Measurements from ENCODE around the gene ZSCAN21. TPM values are rescaled to one million over a fixed set of nuclear protein-coding genes. Genes with fewer than 3 reads are reported as not detected.
A peak's percentile ranks its signal among the peaks of the same experiment; 100 is the strongest.

The ZSCAN21 gene
- total RNA-seq, 2 donors from 2014 or later = 3.7 to 6.5 TPM

DNA sequence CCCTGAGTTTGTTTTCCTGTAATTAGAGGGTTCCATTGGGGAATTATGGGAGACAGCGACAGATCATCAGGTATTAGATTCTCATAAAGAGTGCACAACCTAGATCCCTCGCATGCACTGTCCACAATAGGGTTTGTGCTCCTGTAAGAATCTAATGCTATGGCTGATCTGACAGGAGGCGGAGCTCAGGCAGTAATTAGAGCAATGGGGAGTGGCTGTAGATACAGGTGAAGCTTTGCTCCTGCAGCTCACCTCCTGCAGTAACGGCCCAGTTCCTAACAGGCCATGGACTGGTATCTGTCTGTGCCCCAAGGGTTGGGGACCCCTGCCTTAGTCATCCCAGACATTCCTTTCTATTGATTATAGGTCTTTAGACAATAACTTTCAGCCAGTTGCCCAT, 894 bp upstream of the ZSCAN21 start:
- peaks cover 5% of the 10 kb centered on the region for H3K4me1 Mint-ChIP-seq
- no peak for ATAC-seq (replicated peaks)
- H3K27me3 Mint-ChIP-seq = no peaks in the 10 kb centered on the region
- H3K27ac Mint-ChIP-seq = peak overlapping the region; percentile 25
- H3K9me3 Mint-ChIP-seq = no peaks in the 10 kb centered on the region
- no peaks in the 10 kb centered on the region for H3K36me3 Mint-ChIP-seq (ENCODE audit: low read depth)
- peak overlapping the region; percentile 86 for H3K4me3 Mint-ChIP-seq

DNA sequence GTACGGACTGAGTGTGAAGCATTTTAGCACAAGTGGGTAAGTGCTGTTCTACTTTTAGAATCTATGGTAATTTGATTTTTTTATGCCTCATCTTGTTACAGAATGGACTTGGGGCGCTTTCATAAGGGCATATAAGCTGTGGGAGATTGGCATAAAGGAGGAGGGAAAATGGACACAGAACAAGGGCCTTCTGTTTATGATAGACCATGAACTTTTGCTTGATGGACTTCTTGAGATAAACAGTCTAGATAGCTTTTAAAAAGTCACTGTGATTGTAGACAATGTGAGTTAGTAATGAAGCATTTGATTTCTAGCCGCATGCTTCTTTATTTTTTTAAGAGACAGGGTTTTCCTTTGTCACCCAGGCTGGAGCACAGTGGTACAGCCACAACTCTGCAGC, 2.0 kb downstream of the ZSCAN21 start:
- Mint-ChIP-seq H3K9me3 (no peaks in the 10 kb centered on the region), H3K4me3 (peak overlapping the region; percentile 34), H3K27me3 (no peaks in the 10 kb centered on the region), H3K36me3 (ENCODE audit: low read depth) (no peaks in the 10 kb centered on the region), H3K27ac (no peak overlapping the region), H3K4me1 (peaks cover 5% of the 10 kb centered on the region)
- no peak for ATAC-seq (replicated peaks)

DNA sequence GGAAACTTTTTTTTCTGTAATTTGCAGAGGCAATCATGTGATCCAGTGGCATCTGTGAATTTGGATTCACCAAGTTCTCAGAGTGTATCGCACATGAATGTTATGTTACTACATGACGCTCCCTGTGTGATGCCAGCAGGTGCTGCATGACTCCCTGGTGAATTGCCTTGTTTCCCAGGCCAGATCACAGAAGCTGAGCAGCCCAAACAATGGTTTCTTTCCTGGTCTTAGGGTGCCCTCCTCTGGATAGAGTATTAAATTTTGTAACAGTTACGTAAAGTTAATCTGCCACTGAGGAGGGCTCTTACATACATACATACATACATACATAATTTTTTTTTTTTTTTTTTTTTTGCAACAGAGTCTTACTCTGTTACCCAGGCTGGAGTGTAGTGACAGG, 3.6 kb downstream of the ZSCAN21 start:
- peaks cover 5% of the 10 kb centered on the region for H3K4me1 Mint-ChIP-seq
- no peak for ATAC-seq (replicated peaks)
- H3K27ac Mint-ChIP-seq = no peak overlapping the region
- H3K36me3 Mint-ChIP-seq (ENCODE audit: low read depth) = peaks cover 15% of the 10 kb centered on the region
- no peaks in the 10 kb centered on the region for H3K27me3 Mint-ChIP-seq
- H3K4me3 Mint-ChIP-seq = no peak overlapping the region
- H3K9me3 Mint-ChIP-seq = no peaks in the 10 kb centered on the region

GRCh38 chr7:100057006-100057405, 7.4 kb downstream of the ZSCAN21 start:
- no peaks in the 10 kb centered on the region for H3K4me1 Mint-ChIP-seq
- peaks cover 40% of the 10 kb centered on the region for H3K36me3 Mint-ChIP-seq (ENCODE audit: low read depth)
- H3K9me3 Mint-ChIP-seq = no peaks in the 10 kb centered on the region
- no peak overlapping the region for H3K4me3 Mint-ChIP-seq
- no peak for ATAC-seq (replicated peaks)
- H3K27ac Mint-ChIP-seq = no peak overlapping the region
- no peaks in the 10 kb centered on the region for H3K27me3 Mint-ChIP-seq

GRCh38 chr7:100059251-100059739, 9.7 kb downstream of the ZSCAN21 start:
- no peak for ATAC-seq (replicated peaks)
- Mint-ChIP-seq H3K4me1 (no peaks in the 10 kb centered on the region), H3K36me3 (ENCODE audit: low read depth) (peaks cover 57% of the 10 kb centered on the region), H3K27ac (no peak overlapping the region), H3K4me3 (no peak overlapping the region), H3K27me3 (no peaks in the 10 kb centered on the region), H3K9me3 (no peaks in the 10 kb centered on the region)

GRCh38 chr7:100061518-100062193, 12.1 kb downstream of the ZSCAN21 start:
- Mint-ChIP-seq H3K27me3 (no peaks in the 10 kb centered on the region), H3K27ac (no peak overlapping the region), H3K9me3 (no peaks in the 10 kb centered on the region), H3K4me3 (no peak overlapping the region), H3K4me1 (no peaks in the 10 kb centered on the region), H3K36me3 (ENCODE audit: low read depth) (peaks cover 57% of the 10 kb centered on the region)
- ATAC-seq (replicated peaks) = no peak

DNA sequence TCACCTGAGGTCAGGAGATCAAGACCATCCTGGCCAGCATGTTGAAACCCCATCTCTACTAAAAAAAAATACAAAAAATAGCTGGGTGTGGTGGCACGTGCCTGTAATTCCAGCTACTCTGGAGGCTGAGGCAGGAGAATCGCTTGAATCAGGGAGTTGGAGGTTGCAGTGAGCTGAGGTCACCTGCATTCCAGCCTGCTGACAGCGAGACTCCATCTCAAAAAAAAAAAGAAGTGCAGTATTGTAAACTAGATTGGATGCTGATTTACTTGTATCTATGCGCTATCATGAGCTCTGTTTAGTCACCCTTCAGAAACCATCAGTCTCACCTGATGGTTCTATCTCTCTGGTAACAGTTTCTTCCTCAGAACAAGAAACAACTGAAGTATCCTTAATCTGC, 13.8 kb downstream of the ZSCAN21 start:
- no peak overlapping the region for H3K27ac Mint-ChIP-seq
- no peaks in the 10 kb centered on the region for H3K27me3 Mint-ChIP-seq
- no peaks in the 10 kb centered on the region for H3K9me3 Mint-ChIP-seq
- no peak overlapping the region for H3K4me3 Mint-ChIP-seq
- H3K36me3 Mint-ChIP-seq (ENCODE audit: low read depth) = peaks cover 48% of the 10 kb centered on the region
- ATAC-seq (replicated peaks) = no peak
- H3K4me1 Mint-ChIP-seq = no peaks in the 10 kb centered on the region

- Mint-ChIP-seq H3K27ac (no peak overlapping the region), H3K4me1 (no peaks in the 10 kb centered on the region), H3K36me3 (ENCODE audit: low read depth) (peaks cover 44% of the 10 kb centered on the region), H3K4me3 (no peak overlapping the region), H3K27me3 (no peaks in the 10 kb centered on the region), H3K9me3 (no peaks in the 10 kb centered on the region)
- ATAC-seq (replicated peaks) = no peak
These were observed 14.6 kb downstream of the ZSCAN21 start for GRCh38 chr7:100064162-100064561.

- H3K9me3 Mint-ChIP-seq = peaks cover 2% of the 10 kb centered on the region
- no peak overlapping the region for H3K27ac Mint-ChIP-seq
- ATAC-seq (replicated peaks) = no peak
- peaks cover 50% of the 10 kb centered on the region for H3K36me3 Mint-ChIP-seq (ENCODE audit: low read depth)
- no peaks in the 10 kb centered on the region for H3K4me1 Mint-ChIP-seq
- no peaks in the 10 kb centered on the region for H3K27me3 Mint-ChIP-seq
- H3K4me3 Mint-ChIP-seq = no peak overlapping the region
These were observed 16.0 kb downstream of the ZSCAN21 start for GRCh38 chr7:100065452-100066186.

- no peak overlapping the region for H3K27ac Mint-ChIP-seq
- peaks cover 51% of the 10 kb centered on the region for H3K36me3 Mint-ChIP-seq (ENCODE audit: low read depth)
- H3K27me3 Mint-ChIP-seq = no peaks in the 10 kb centered on the region
- peaks cover 13% of the 10 kb centered on the region for H3K9me3 Mint-ChIP-seq
- no peak overlapping the region for H3K4me3 Mint-ChIP-seq
- ATAC-seq (replicated peaks) = no peak
- H3K4me1 Mint-ChIP-seq = peaks cover under 1% of the 10 kb centered on the region
These were observed 17.4 kb downstream of the ZSCAN21 start for GRCh38 chr7:100066953-100067352.

DNA sequence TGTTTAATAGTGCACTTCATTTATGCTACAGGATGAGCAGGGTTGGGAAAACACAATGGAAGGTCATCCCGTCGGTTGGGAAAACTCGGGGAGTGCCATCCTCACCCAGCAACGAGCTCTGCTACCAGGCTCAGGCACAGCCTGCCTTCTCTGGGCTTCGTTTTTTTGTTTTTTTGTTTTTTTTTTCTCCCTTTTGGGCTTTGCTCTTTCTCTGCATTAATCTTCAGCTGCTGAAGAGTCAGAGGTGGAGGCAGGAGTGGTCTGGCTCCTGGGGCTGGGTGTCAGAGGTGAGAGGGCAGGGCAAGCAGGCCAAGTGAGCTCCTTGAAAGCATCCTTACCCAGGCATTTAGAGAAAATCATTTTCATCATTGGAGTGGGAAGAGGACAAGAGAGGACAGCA, 20.4 kb downstream of the ZSCAN21 start:
- H3K27ac Mint-ChIP-seq = no peak overlapping the region
- no peaks in the 10 kb centered on the region for H3K27me3 Mint-ChIP-seq
- H3K4me1 Mint-ChIP-seq = peaks cover 5% of the 10 kb centered on the region
- peaks cover 18% of the 10 kb centered on the region for H3K9me3 Mint-ChIP-seq
- H3K4me3 Mint-ChIP-seq = no peak overlapping the region
- peaks cover 64% of the 10 kb centered on the region for H3K36me3 Mint-ChIP-seq (ENCODE audit: low read depth)
- no peak for ATAC-seq (replicated peaks)

GRCh38 chr7:100071018-100071723, 21.6 kb downstream of the ZSCAN21 start:
- H3K27me3 Mint-ChIP-seq = no peaks in the 10 kb centered on the region
- H3K4me3 Mint-ChIP-seq = no peak overlapping the region
- H3K27ac Mint-ChIP-seq = no peak overlapping the region
- ATAC-seq (replicated peaks) = no peak
- peaks cover 18% of the 10 kb centered on the region for H3K9me3 Mint-ChIP-seq
- H3K4me1 Mint-ChIP-seq = peaks cover 5% of the 10 kb centered on the region
- peaks cover 76% of the 10 kb centered on the region for H3K36me3 Mint-ChIP-seq (ENCODE audit: low read depth)

DNA sequence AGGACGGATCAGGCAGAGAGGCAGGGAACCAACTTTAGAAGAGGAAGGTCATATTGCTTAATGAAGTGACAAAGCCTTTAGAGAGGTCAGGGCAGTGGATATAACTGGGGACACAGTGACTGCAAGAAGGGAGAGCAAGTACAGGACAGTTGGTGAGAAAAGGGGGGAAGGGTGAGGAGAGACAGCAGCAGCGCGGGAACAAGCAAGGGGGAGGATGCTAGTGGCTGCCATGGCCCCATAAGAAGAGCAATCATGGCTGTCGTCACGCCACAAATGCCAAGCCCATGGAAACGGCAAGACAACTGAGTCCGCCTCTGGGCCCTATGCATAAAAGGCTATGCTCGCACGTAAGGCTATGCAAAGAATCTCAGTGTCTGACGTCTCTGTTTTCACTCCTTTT, 22.9 kb downstream of the ZSCAN21 start:
- Mint-ChIP-seq H3K27me3 (no peaks in the 10 kb centered on the region), H3K9me3 (peaks cover 18% of the 10 kb centered on the region), H3K4me1 (peaks cover 5% of the 10 kb centered on the region), H3K27ac (no peak overlapping the region), H3K36me3 (ENCODE audit: low read depth) (peaks cover 87% of the 10 kb centered on the region), H3K4me3 (no peak overlapping the region)
- ATAC-seq (replicated peaks) = no peak

- peaks cover 18% of the 10 kb centered on the region for H3K9me3 Mint-ChIP-seq
- H3K36me3 Mint-ChIP-seq (ENCODE audit: low read depth) = peaks cover 96% of the 10 kb centered on the region
- no peak overlapping the region for H3K27ac Mint-ChIP-seq
- H3K4me3 Mint-ChIP-seq = no peak overlapping the region
- peaks cover 14% of the 10 kb centered on the region for H3K4me1 Mint-ChIP-seq
- H3K27me3 Mint-ChIP-seq = no peaks in the 10 kb centered on the region
- no peak for ATAC-seq (replicated peaks)
These were observed 25.3 kb downstream of the ZSCAN21 start for GRCh38 chr7:100074841-100075240.

- Mint-ChIP-seq H3K27ac (no peak overlapping the region), H3K36me3 (ENCODE audit: low read depth) (peaks cover 90% of the 10 kb centered on the region)
These were observed 25.8 kb downstream of the ZSCAN21 start for GRCh38 chr7:100075418-100075817.

More at GRCh38 chr7:100075418-100075817, 25.8 kb downstream of the ZSCAN21 start:
- no peak overlapping the region for H3K4me3 Mint-ChIP-seq
- ATAC-seq (replicated peaks) = no peak
- peaks cover 18% of the 10 kb centered on the region for H3K9me3 Mint-ChIP-seq
- H3K27me3 Mint-ChIP-seq = no peaks in the 10 kb centered on the region
- peaks cover 14% of the 10 kb centered on the region for H3K4me1 Mint-ChIP-seq

Measured in activated T-helper 17 cell treated with anti-CD3 and anti-CD28 coated beads, Interleukin-2, amount 50 U/mL, for 72 hours (primary cell).